Right lobe of liver (tissue), 6 donors: ENCODE results near the gene GRIP1. TPM values are rescaled to one million over a fixed set of nuclear protein-coding genes. Genes with fewer than 3 reads are reported as not detected.

ENCODE experiments used
- ATAC-seq, 4 donors: fragments of 200-7000 bp; cut with Tn5 transposase; one replicate each; pipeline ENCODE4 v1.9.1; 2020; ENCODE audit warnings: mild to moderate bottlenecking in 4 of 4, moderate library complexity in 4 of 4
- DNase-seq, 3 donors: peaks; one replicate each; pipeline ENCODE4 v3.0.0-alpha.2; 2020
- H3K27ac ChIP-seq, 3 donors: fragments of 200-600 bp; one replicate each; pipeline ENCODE4 v1.8.0; 2022
- H3K27me3 ChIP-seq, 2 donors: fragments of 200-600 bp; one replicate each; pipeline ENCODE4 v1.8.0; 2022
- H3K36me3 ChIP-seq, 4 donors: fragments of 200-600 bp; sonication (generic) in 1 of 4; one replicate each; pipeline versions ENCODE4 v1.5.1 to v1.8.0; 2017 to 2022; ENCODE audit warnings: control low read depth in 1 of 4
- H3K4me1 ChIP-seq, 4 donors: fragments of 200-600 bp; sonication (generic) in 1 of 4; one replicate each; pipeline versions ENCODE4 v1.5.1 to v1.8.0; 2017 to 2022; ENCODE audit warnings: control low read depth in 1 of 4
- H3K4me3 ChIP-seq, 3 donors: fragments of 200-600 bp; one replicate each; pipeline ENCODE4 v1.8.0; 2022
- H3K9me3 ChIP-seq, 4 donors: fragments of 200-600 bp; sonication (generic) in 1 of 4; one replicate each; pipeline versions ENCODE4 v1.5.1 to v1.8.0; 2017 to 2022; ENCODE audit warnings: control low read depth in 1 of 4
- CTCF ChIP-seq, 4 donors: fragments of 200-600 bp in 3 of 4; fragments of 450-650 bp in 1 of 4; IDR thresholded peaks; one replicate each; pipeline versions ENCODE4 v1.5.1 to v1.8.0; 2016 to 2022; ENCODE audit warnings: antibody characterized with exemption in 4 of 4, mild to moderate bottlenecking in 2 of 4
- POLR2A ChIP-seq: fragments of 450-650 bp; IDR thresholded peaks from one replicate; pipeline ENCODE4 v1.6.1; 2017; ENCODE audit warnings: antibody characterized with exemption, mild to moderate bottlenecking
- WGBS: methylation state at CpG from one replicate; pipeline ENCODE4 v1.1.6; 2018; ENCODE audit warnings: low coverage, low lambda C conversion rate; ENCODE audit not compliant: insufficient coverage; ENCODE audit errors: missing lambda C conversion rate; 5-methylcytosine and 5-hydroxymethylcytosine counted together
- intact Hi-C, 2 donors: fragments of 100-400 bp; cut with DNase I; formaldehyde crosslinking; loops; one replicate each; pipeline versions ENCODE4 v1.11.2 to v1.14.1; 2022
- total RNA-seq, 6 experiments: library from RNA; depleted of rRNA in 2 of 6; stranded (reverse); fragments of >200 nt in 2 of 6; fragmentation: NEBNext Ultra II Directional in 3 of 6; extraction: Animal tissue kit (Norgen Biotek cat#: 25700) in 3 of 6; gene quantifications; one replicate each; pipeline versions ENCODE4 v1.1.0 to v1.2.4, GENCODE V29; 2016 to 2023
- donor health status: DM: no; HTN: yes; CAD: no.
- donor health status: DM: no; HTN: no; CAD: no.
- donor health status: DM: no; HTN: no; CAD: no.
- donor health status: DM: no; HTN: yes; CAD: no.
- donor health status: DM: no; HTN: yes; CAD: no.

Gene GRIP1
- total RNA-seq, 6 experiments from 2014 or later, result 0.22 to 0.78 (median 0.26) TPM; not detected in 3

- Histone ChIP-seq H3K4me1 (no peaks in the 10 kb centered on the region), H3K36me3 (no peaks in the 10 kb centered on the region), H3K27me3 (no peaks in the 10 kb centered on the region), H3K9me3 (no peaks in the 10 kb centered on the region), H3K27ac (no peak overlapping the region), H3K4me3 (no peak overlapping the region)
- WGBS, result no CpG with 5 or more reads among the region's 2 CpGs
- DNase-seq (no peak), ATAC-seq (no peak)
- intact Hi-C loops, result no loop called here
- TF ChIP-seq POLR2A (no peak), CTCF (IDR thresholded peaks at IDR 0.05) (no peak)
Measured at GRCh38 chr12:66724026-66724425, 45.1 kb upstream of the GRIP1 start.

GRCh38 chr12:66719862-66720261, 41.0 kb upstream of the GRIP1 start:
- ATAC-seq (no peak), DNase-seq (no peak)
- Histone ChIP-seq H3K4me3 (no peak overlapping the region), H3K36me3 (no peaks in the 10 kb centered on the region), H3K27ac (no peak overlapping the region), H3K9me3 (no peaks in the 10 kb centered on the region), H3K4me1 (no peaks in the 10 kb centered on the region), H3K27me3 (no peaks in the 10 kb centered on the region)
- WGBS, result 50% methylated on average over 2 of the region's 2 CpGs
- intact Hi-C loops, result no loop called here
- TF ChIP-seq POLR2A, result no peak
- TF ChIP-seq CTCF (IDR thresholded peaks at IDR 0.05), result no peak

GRCh38 chr12:66717036-66717673, 38.3 kb upstream of the GRIP1 start:
- intact Hi-C loops, result no loop called here
- 49% methylated on average over 3 of the region's 3 CpGs for WGBS
- TF ChIP-seq CTCF (IDR thresholded peaks at IDR 0.05) (no peak), POLR2A (no peak)
- Histone ChIP-seq H3K27ac (no peak overlapping the region), H3K9me3 (no peaks in the 10 kb centered on the region), H3K27me3 (no peaks in the 10 kb centered on the region), H3K4me1 (no peaks in the 10 kb centered on the region), H3K4me3 (no peak overlapping the region), H3K36me3 (no peaks in the 10 kb centered on the region)
- no peak for ATAC-seq
- DNase-seq, result no peak

- no peaks in the 10 kb centered on the region for H3K36me3 ChIP-seq
- no peaks in the 10 kb centered on the region for H3K4me1 ChIP-seq
- intact Hi-C loops, result no loop called here
- DNase-seq (no peak), ATAC-seq (no peak)
- H3K27me3 ChIP-seq, result no peaks in the 10 kb centered on the region
- no peak overlapping the region for H3K4me3 ChIP-seq
- H3K27ac ChIP-seq, result no peak overlapping the region
- 36% methylated on average over 1 of the region's 1 CpG for WGBS
- H3K9me3 ChIP-seq, result no peaks in the 10 kb centered on the region
- TF ChIP-seq CTCF (IDR thresholded peaks at IDR 0.05) (no peak), POLR2A (no peak)
Measured at GRCh38 chr12:66716522-66716921, 37.6 kb upstream of the GRIP1 start.

- intact Hi-C loops, result no loop called here
- H3K36me3 ChIP-seq, result no peaks in the 10 kb centered on the region
- 68% methylated on average over 2 of the region's 2 CpGs for WGBS
- H3K27me3 ChIP-seq, result no peaks in the 10 kb centered on the region
- no peak overlapping the region for H3K27ac ChIP-seq
- no peak overlapping the region for H3K4me3 ChIP-seq
- DNase-seq (no peak), ATAC-seq (no peak)
- TF ChIP-seq POLR2A, result no peak
- TF ChIP-seq CTCF (IDR thresholded peaks at IDR 0.05), result no peak
- no peaks in the 10 kb centered on the region for H3K9me3 ChIP-seq
- H3K4me1 ChIP-seq, result no peaks in the 10 kb centered on the region
Measured at GRCh38 chr12:66714709-66715108, 35.8 kb upstream of the GRIP1 start.
